Stimulated activated CD4-positive, alpha-beta T cell treated with anti-CD3 and anti-CD28 coated beads, Interleukin-2, amount 100 ng/mL, for 48 hours (primary cell): Measurements from ENCODE around the gene LCE1A.

Experiments
- DNase-seq, 2 donors: peaks; one replicate each; pipeline ENCODE4 v3.0.0-alpha.2; 2020

LCE1A gene

GRCh38 chr1:152870831-152871730 lies 43.8 kb downstream of the LCE1A start:
- no peak for DNase-seq

- DNase-seq = no peak
Measured at GRCh38 chr1:152871731-152872126, 44.5 kb downstream of the LCE1A start.

- DNase-seq = no peak
Measured at GRCh38 chr1:152873495-152873894, 46.2 kb downstream of the LCE1A start.

- DNase-seq = no peak
Measured at GRCh38 chr1:152876827-152877226, 49.6 kb downstream of the LCE1A start.
